Liver (tissue), 9 donors: ENCODE measurements around the gene HEATR5A. TPM values are rescaled to one million over a fixed set of nuclear protein-coding genes. Genes with fewer than 3 reads are reported as not detected.

ENCODE experiments used
- DNase-seq: peaks from one replicate; pipeline ENCODE4 v3.0.0-alpha.2; 2017; ENCODE audit warnings: low spot score
- H3K27ac ChIP-seq, 2 donors: one replicate each; pipeline ENCODE4 v1.7.0; 2013; ENCODE audit warnings: inconsistent platforms in 2 of 2, low read length in 2 of 2, control low read depth in 1 of 2, low read depth in 1 of 2, mild to moderate bottlenecking in 1 of 2
- H3K27me3 ChIP-seq, 4 donors: one replicate each; pipeline versions ENCODE4 v1.6.1 to v1.7.0; 2013; ENCODE audit warnings: low read length in 3 of 4, inconsistent platforms in 1 of 4, mild to moderate bottlenecking in 1 of 4, moderate library complexity in 1 of 4; ENCODE audit not compliant: control insufficient read depth in 4 of 4, insufficient read depth in 4 of 4
- H3K36me3 ChIP-seq, 4 donors: one replicate each; pipeline versions ENCODE4 v1.6.1 to v1.7.0; 2013; ENCODE audit warnings: low read length in 3 of 4, mild to moderate bottlenecking in 3 of 4, low read depth in 1 of 4, moderate library complexity in 1 of 4; ENCODE audit not compliant: control insufficient read depth in 4 of 4, insufficient read depth in 3 of 4
- H3K4me1 ChIP-seq, 4 donors: one replicate each; pipeline versions ENCODE4 v1.6.1 to v1.7.0; 2013; ENCODE audit warnings: low read length in 3 of 4, mild to moderate bottlenecking in 3 of 4, moderate library complexity in 1 of 4; ENCODE audit not compliant: control insufficient read depth in 4 of 4, insufficient read depth in 4 of 4
- H3K4me3 ChIP-seq, 3 donors: one replicate each; pipeline versions ENCODE4 v1.6.1 to v1.7.0; 2013; ENCODE audit warnings: low read length in 3 of 3, control low read depth in 1 of 3, low read depth in 1 of 3, mild to moderate bottlenecking in 1 of 3
- H3K9ac ChIP-seq, 2 donors: one replicate each; pipeline ENCODE4 v1.7.0; 2013; ENCODE audit warnings: low read length in 2 of 2, mild to moderate bottlenecking in 2 of 2, moderate library complexity in 2 of 2, control low read depth in 1 of 2, low read depth in 1 of 2
- H3K9me3 ChIP-seq, 4 donors: one replicate each; pipeline versions ENCODE4 v1.6.1 to v1.7.0; 2013; ENCODE audit warnings: low read length in 3 of 4; ENCODE audit not compliant: control insufficient read depth in 4 of 4
- FOXA2 ChIP-seq: IDR thresholded peaks from 2 replicates; pipeline ENCODE4 v1.6.1; 2016; ENCODE audit warnings: antibody characterized with exemption
- GABPA ChIP-seq, 2 donors: IDR thresholded peaks in 1 of 2; conservative IDR thresholded peaks in 1 of 2; 2 replicates each; pipeline ENCODE4 v1.6.1; 2016; ENCODE audit warnings: antibody characterized with exemption in 2 of 2, mild to moderate bottlenecking in 1 of 2, moderate library complexity in 1 of 2
- HNF4A ChIP-seq, 2 donors: conservative IDR thresholded peaks; 2 replicates each; pipeline ENCODE4 v1.6.1; 2016; ENCODE audit warnings: antibody characterized with exemption in 2 of 2, mild to moderate bottlenecking in 2 of 2
- HNF4G ChIP-seq: IDR thresholded peaks from 2 replicates; pipeline ENCODE4 v1.6.1; 2016; ENCODE audit warnings: antibody characterized with exemption
- JUND ChIP-seq, 2 donors: IDR thresholded peaks; 2 replicates each; pipeline ENCODE4 v1.6.1; 2016; ENCODE audit warnings: antibody characterized with exemption in 2 of 2
- MAX ChIP-seq: IDR thresholded peaks from 2 replicates; pipeline ENCODE4 v1.6.1; 2016; ENCODE audit warnings: antibody characterized with exemption
- NR2F2 ChIP-seq: IDR thresholded peaks from 2 replicates; pipeline ENCODE4 v1.6.1; 2016; ENCODE audit warnings: antibody characterized with exemption
- REST ChIP-seq: IDR thresholded peaks from 2 replicates; pipeline ENCODE4 v1.6.1; 2016; ENCODE audit warnings: antibody characterized with exemption, mild to moderate bottlenecking
- SP1 ChIP-seq: IDR thresholded peaks from 2 replicates; pipeline ENCODE4 v1.6.1; 2018; ENCODE audit warnings: antibody characterized with exemption, mild to moderate bottlenecking
- TAF1 ChIP-seq: conservative IDR thresholded peaks from 2 replicates; pipeline ENCODE4 v1.6.1; 2016; ENCODE audit warnings: antibody characterized with exemption, mild to moderate bottlenecking
- YY1 ChIP-seq: IDR thresholded peaks from 2 replicates; pipeline ENCODE4 v1.6.1; 2016; ENCODE audit warnings: antibody characterized with exemption, mild to moderate bottlenecking
- ZBTB33 ChIP-seq: IDR thresholded peaks from 2 replicates; pipeline ENCODE4 v1.6.1; 2016; ENCODE audit warnings: antibody characterized with exemption
- WGBS: extraction: QIAGEN DNeasy Blood & Tissue Kit; methylation state at CpG from one replicate; pipeline ENCODE4 v1.1.7; 2013; 5-methylcytosine and 5-hydroxymethylcytosine counted together
- polyA plus RNA-seq, 2 donors: library from polyadenylated mRNA; stranded (reverse) in 1 of 2; unstranded in 1 of 2; fragments of 200-250 nt in 1 of 2; fragments of >200 nt in 1 of 2; fragmentation: Nextera tagmentation in 1 of 2; extraction: Ambion mirVana in 1 of 2; gene quantifications; one replicate each; pipeline versions ENCODE4 v1.2.1 to v1.2.3, GENCODE V29; 2013 to 2015
- total RNA-seq, 2 donors: library from RNA; depleted of rRNA; stranded (reverse); fragments of >200 nt; gene quantifications; one replicate each; pipeline ENCODE4 v1.2.3, GENCODE V29; 2014
- TF ChIP-seq, protein P1 (sequence below): IDR thresholded peaks from 2 replicates; pipeline ENCODE4 v1.6.1; 2016; ENCODE audit warnings: antibody characterized with exemption
- TF ChIP-seq, protein P2 (sequence below): fragments of 150-350 bp; IDR thresholded peaks from 2 replicates; pipeline ENCODE4 v1.5.1; 2017; ENCODE audit warnings: improper control_type of control experiment, low read depth, low read length; ENCODE audit not compliant: missing input control
- donor health status: healthy.
- donor health status: healthy.
- donor health status: healthy.
- donor health status: healthy.
- donor health status: healthy.

Gene HEATR5A
- total and polyA plus RNA-seq, 4 donors, result 7.3 to 22.8 (median 10.1) TPM

DNA sequence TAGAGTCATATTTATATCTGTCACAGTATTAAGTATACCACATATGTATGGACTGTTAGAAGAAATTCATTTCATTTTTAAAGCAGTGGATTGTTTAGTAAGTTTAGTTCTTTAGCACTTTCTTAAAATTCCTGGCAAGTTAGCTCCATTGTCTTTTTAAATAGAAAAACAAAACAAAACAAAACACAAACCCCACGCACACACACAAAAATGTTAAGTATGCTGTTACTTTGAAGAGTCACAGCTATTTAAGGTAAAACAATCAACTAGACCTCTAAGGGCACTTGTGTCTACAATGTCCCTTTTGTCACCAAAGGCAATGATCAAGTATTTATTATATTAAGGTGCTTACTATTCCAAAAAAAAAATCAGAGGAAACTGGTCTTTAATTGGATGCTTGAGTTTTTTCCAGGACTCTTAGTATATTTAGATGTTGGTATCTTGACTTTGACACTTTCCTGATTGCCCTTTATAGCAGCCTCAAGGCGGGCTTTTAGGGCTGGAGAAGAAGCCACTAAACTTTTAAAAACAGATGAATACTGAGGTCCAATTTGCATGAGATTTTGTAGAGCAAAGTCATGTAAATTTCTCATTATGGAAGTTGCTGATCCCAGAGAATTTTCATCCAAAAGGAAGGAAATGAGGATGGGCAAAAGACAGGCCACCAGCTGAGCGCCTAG is 127.3 kb downstream of the HEATR5A start:
- Histone ChIP-seq H3K9ac (no peak overlapping the region), H3K27ac (no peak overlapping the region), H3K9me3 (no peaks in the 10 kb centered on the region), H3K27me3 (no peaks in the 10 kb centered on the region), H3K4me3 (no peak overlapping the region), H3K4me1 (peaks cover 0 to 3% (median 0%) of the 10 kb centered on the region in 4 donors), H3K36me3 (peaks cover 0 to 6% (median 0%) of the 10 kb centered on the region in 4 donors)
- DNase-seq, result no peak
- TF ChIP-seq FOXA2, result no peak
- no peak for TF ChIP-seq ZBTB33
- TF ChIP-seq, protein P1, sequence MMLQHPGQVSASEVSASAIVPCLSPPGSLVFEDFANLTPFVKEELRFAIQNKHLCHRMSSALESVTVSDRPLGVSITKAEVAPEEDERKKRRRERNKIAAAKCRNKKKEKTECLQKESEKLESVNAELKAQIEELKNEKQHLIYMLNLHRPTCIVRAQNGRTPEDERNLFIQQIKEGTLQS, result no peak
- no peak for TF ChIP-seq HNF4A (conservative IDR thresholded peaks at IDR 0.05)
- no peak for TF ChIP-seq NR2F2
- no peak for TF ChIP-seq YY1
- TF ChIP-seq HNF4G, result no peak
- TF ChIP-seq, protein P2, sequence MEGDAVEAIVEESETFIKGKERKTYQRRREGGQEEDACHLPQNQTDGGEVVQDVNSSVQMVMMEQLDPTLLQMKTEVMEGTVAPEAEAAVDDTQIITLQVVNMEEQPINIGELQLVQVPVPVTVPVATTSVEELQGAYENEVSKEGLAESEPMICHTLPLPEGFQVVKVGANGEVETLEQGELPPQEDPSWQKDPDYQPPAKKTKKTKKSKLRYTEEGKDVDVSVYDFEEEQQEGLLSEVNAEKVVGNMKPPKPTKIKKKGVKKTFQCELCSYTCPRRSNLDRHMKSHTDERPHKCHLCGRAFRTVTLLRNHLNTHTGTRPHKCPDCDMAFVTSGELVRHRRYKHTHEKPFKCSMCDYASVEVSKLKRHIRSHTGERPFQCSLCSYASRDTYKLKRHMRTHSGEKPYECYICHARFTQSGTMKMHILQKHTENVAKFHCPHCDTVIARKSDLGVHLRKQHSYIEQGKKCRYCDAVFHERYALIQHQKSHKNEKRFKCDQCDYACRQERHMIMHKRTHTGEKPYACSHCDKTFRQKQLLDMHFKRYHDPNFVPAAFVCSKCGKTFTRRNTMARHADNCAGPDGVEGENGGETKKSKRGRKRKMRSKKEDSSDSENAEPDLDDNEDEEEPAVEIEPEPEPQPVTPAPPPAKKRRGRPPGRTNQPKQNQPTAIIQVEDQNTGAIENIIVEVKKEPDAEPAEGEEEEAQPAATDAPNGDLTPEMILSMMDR, result no peak
- no peak for TF ChIP-seq TAF1
- no peak for TF ChIP-seq SP1
- no peak for TF ChIP-seq REST
- WGBS, result 89% methylated on average over 3 of the region's 3 CpGs

GRCh38 chr14:31291210-31291609 is 129.1 kb downstream of the HEATR5A start:
- Histone ChIP-seq H3K4me3 (no peak overlapping the region), H3K4me1 (peaks cover 0 to 3% (median 0%) of the 10 kb centered on the region in 4 donors), H3K9ac (no peak overlapping the region), H3K27me3 (no peaks in the 10 kb centered on the region), H3K36me3 (peaks cover 0 to 6% (median 0%) of the 10 kb centered on the region in 4 donors), H3K27ac (no peak overlapping the region), H3K9me3 (no peaks in the 10 kb centered on the region)
- no peak for DNase-seq
- TF ChIP-seq MAX (no peak), SP1 (no peak), HNF4A (conservative IDR thresholded peaks at IDR 0.05) (no peak), NR2F2 (no peak), REST (no peak), GABPA (IDR thresholded peaks at IDR 0.05 in 1 of 2, conservative IDR thresholded peaks at IDR 0.05 in 1 of 2) (no peak), ZBTB33 (no peak), JUND (IDR thresholded peaks at IDR 0.05) (no peak)
- TF ChIP-seq, protein P1, result no peak
